IPS-NIHi7 (cell line): Measurements from ENCODE around the gene MPC1.
"Not testable (repeated sequence)": the region's sequence is repeated elsewhere in the genome, so short reads cannot be mapped to it uniquely, and the experiment has no call there.

Source experiments
- DNase-seq: peaks from one replicate; pipeline ENCODE4 v3.0.0; 2012; ENCODE audit warnings: mixed read lengths; ENCODE audit errors: extremely low spot score

MPC1 gene

GRCh38 chr6:166381381-166381732 lies 1.4 kb downstream of the MPC1 start:
- DNase-seq, result no peak

- no peak for DNase-seq
Observed at GRCh38 chr6:166379800-166380199, 2.9 kb downstream of the MPC1 start.

GRCh38 chr6:166379103-166379586 lies 3.6 kb downstream of the MPC1 start:
- no peak for DNase-seq

GRCh38 chr6:166377721-166378120 lies 5.0 kb downstream of the MPC1 start:
- no peak for DNase-seq

- no peak for DNase-seq
Observed at GRCh38 chr6:166375013-166375412, 7.7 kb downstream of the MPC1 start.

- DNase-seq, result no peak
Observed at GRCh38 chr6:166370489-166370888, 12.3 kb downstream of the MPC1 start.

GRCh38 chr6:166369782-166370181 lies 13.0 kb downstream of the MPC1 start:
- no peak for DNase-seq

- no peak for DNase-seq
Observed at GRCh38 chr6:166366921-166367320, 15.8 kb downstream of the MPC1 start.

- DNase-seq, result no peak
Observed at GRCh38 chr6:166365806-166366205, 16.9 kb downstream of the MPC1 start.

GRCh38 chr6:166365221-166365620 lies 17.5 kb downstream of the MPC1 start:
- peak; percentile 36 for DNase-seq

GRCh38 chr6:166364456-166364855 lies 18.3 kb downstream of the MPC1 start:
- no peak for DNase-seq

GRCh38 chr6:166362427-166362826 lies 20.3 kb downstream of the MPC1 start:
- DNase-seq, result not testable (repeated sequence)

- no peak for DNase-seq
Observed at GRCh38 chr6:166361077-166361429, 21.7 kb downstream of the MPC1 start.

- no peak for DNase-seq
Observed at GRCh38 chr6:166360243-166361076, 22.3 kb downstream of the MPC1 start.

- no peak for DNase-seq
Observed at GRCh38 chr6:166355552-166355951, 27.2 kb downstream of the MPC1 start.

GRCh38 chr6:166354965-166355364 lies 27.8 kb downstream of the MPC1 start:
- no peak for DNase-seq

- DNase-seq, result no peak
Observed at GRCh38 chr6:166354143-166354542, 28.6 kb downstream of the MPC1 start.

GRCh38 chr6:166353507-166353906 lies 29.2 kb downstream of the MPC1 start:
- no peak for DNase-seq

GRCh38 chr6:166352923-166353322 lies 29.8 kb downstream of the MPC1 start:
- no peak for DNase-seq

GRCh38 chr6:166351715-166352285 lies 30.9 kb downstream of the MPC1 start:
- peak; percentile 35 for DNase-seq

- no peak for DNase-seq
Observed at GRCh38 chr6:166348305-166348949, 34.3 kb downstream of the MPC1 start.

GRCh38 chr6:166346965-166347364 lies 35.8 kb downstream of the MPC1 start:
- DNase-seq, result no peak

- DNase-seq, result no peak
Observed at GRCh38 chr6:166346449-166346848, 36.3 kb downstream of the MPC1 start.
